Loucy (cell line): ENCODE data around the gene SMC6.

Experiments
- H2AFZ ChIP-seq: fragments of 200-600 bp; sonication (generic); 2 replicates; pipeline ENCODE4 v1.6.0; 2016; ENCODE audit warnings: antibody characterized with exemption, mild to moderate bottlenecking, low read length, moderate library complexity
- H3F3A ChIP-seq: fragments of 200-600 bp; 2 replicates; pipeline ENCODE4 v1.6.0; 2016; ENCODE audit warnings: antibody characterized with exemption, low read depth, mild to moderate bottlenecking
- H3K27me3 ChIP-seq: fragments of 200-600 bp; sonication (generic); 2 replicates; pipeline ENCODE4 v1.6.1; 2014; ENCODE audit warnings: low read length, mild to moderate bottlenecking; ENCODE audit not compliant: insufficient read depth, poor library complexity, severe bottlenecking
- H3K36me3 ChIP-seq: fragments of 200-600 bp; sonication (generic); 2 replicates; pipeline ENCODE4 v1.6.1; 2016; ENCODE audit warnings: low read length; ENCODE audit not compliant: insufficient read depth
- H3K4me1 ChIP-seq: fragments of 200-600 bp; sonication (generic); 2 replicates; pipeline ENCODE4 v1.5.1; 2014; ENCODE audit warnings: low read length, mild to moderate bottlenecking; ENCODE audit not compliant: insufficient read depth, poor library complexity, severe bottlenecking
- H3K4me2 ChIP-seq: fragments of 200-600 bp; sonication (generic); 2 replicates; pipeline ENCODE4 v1.6.0; 2014; ENCODE audit warnings: antibody characterized with exemption, low read length, low read depth, mild to moderate bottlenecking; ENCODE audit not compliant: poor library complexity, severe bottlenecking
- H3K4me3 ChIP-seq: fragments of 200-600 bp; sonication (generic); 2 replicates; pipeline ENCODE4 v1.5.1; 2014; ENCODE audit warnings: low read length, mild to moderate bottlenecking, mixed read lengths; ENCODE audit not compliant: poor library complexity, severe bottlenecking
- H3K79me2 ChIP-seq: fragments of 200-600 bp; sonication (generic); 2 replicates; pipeline ENCODE4 v1.6.1; 2014; ENCODE audit warnings: low read length; ENCODE audit not compliant: insufficient read depth
- H3K9ac ChIP-seq: fragments of 200-600 bp; sonication (generic); 2 replicates; pipeline ENCODE4 v1.6.0; 2014; ENCODE audit warnings: mild to moderate bottlenecking, low read depth, low read length, moderate library complexity; ENCODE audit not compliant: poor library complexity, severe bottlenecking
- H3K9me2 ChIP-seq: fragments of 200-600 bp; sonication (generic); replicated peaks from 2 replicates; pipeline ENCODE4 v1.6.1; 2016; ENCODE audit warnings: low read depth, low read length, mixed read lengths
- H3K9me3 ChIP-seq: fragments of 200-600 bp; sonication (generic); 2 replicates; pipeline ENCODE4 v1.6.1; 2014; ENCODE audit warnings: mild to moderate bottlenecking, antibody characterized with exemption, low read length, low read depth; ENCODE audit not compliant: insufficient read depth
- H4K20me1 ChIP-seq: fragments of 200-600 bp; sonication (generic); 2 replicates; pipeline ENCODE4 v1.6.0; 2014; ENCODE audit warnings: antibody characterized with exemption, low read length, mild to moderate bottlenecking; ENCODE audit not compliant: insufficient read depth, poor library complexity, severe bottlenecking
- EZH2phosphoT487 ChIP-seq: fragments of 200-600 bp; IDR thresholded peaks from 2 replicates; pipeline ENCODE4 v1.6.1; 2018; ENCODE audit warnings: antibody characterized with exemption, mild to moderate bottlenecking, moderate library complexity, borderline replicate concordance
- TF ChIP-seq, protein P1 (sequence below): fragments of 200-600 bp; sonication (generic); conservative IDR thresholded peaks from 2 replicates; pipeline ENCODE4 v1.5.1; 2014; ENCODE audit warnings: mild to moderate bottlenecking, antibody characterized with exemption, low read length

SMC6 gene

GRCh38 chr2:17788773-17789172 is 35.2 kb upstream of the SMC6 start:
- no peak overlapping the region for H3K4me3 ChIP-seq
- no peaks in the 10 kb centered on the region for H3K79me2 ChIP-seq
- peaks cover 16% of the 10 kb centered on the region for H3K27me3 ChIP-seq
- peaks cover 20% of the 10 kb centered on the region for H3K4me1 ChIP-seq
- H3K36me3 ChIP-seq = no peaks in the 10 kb centered on the region
- H3K4me2 ChIP-seq = no peak overlapping the region
- TF ChIP-seq, protein P1, sequence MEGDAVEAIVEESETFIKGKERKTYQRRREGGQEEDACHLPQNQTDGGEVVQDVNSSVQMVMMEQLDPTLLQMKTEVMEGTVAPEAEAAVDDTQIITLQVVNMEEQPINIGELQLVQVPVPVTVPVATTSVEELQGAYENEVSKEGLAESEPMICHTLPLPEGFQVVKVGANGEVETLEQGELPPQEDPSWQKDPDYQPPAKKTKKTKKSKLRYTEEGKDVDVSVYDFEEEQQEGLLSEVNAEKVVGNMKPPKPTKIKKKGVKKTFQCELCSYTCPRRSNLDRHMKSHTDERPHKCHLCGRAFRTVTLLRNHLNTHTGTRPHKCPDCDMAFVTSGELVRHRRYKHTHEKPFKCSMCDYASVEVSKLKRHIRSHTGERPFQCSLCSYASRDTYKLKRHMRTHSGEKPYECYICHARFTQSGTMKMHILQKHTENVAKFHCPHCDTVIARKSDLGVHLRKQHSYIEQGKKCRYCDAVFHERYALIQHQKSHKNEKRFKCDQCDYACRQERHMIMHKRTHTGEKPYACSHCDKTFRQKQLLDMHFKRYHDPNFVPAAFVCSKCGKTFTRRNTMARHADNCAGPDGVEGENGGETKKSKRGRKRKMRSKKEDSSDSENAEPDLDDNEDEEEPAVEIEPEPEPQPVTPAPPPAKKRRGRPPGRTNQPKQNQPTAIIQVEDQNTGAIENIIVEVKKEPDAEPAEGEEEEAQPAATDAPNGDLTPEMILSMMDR = no peak
- no peak for TF ChIP-seq EZH2phosphoT487
- no peaks in the 10 kb centered on the region for H3K9me2 ChIP-seq
- H2AFZ ChIP-seq = no peak overlapping the region
- no peak overlapping the region for H3K9ac ChIP-seq
- peaks cover 7% of the 10 kb centered on the region; the same call in 1 of the 2 replicates for H3F3A ChIP-seq
- no peaks in the 10 kb centered on the region for H3K9me3 ChIP-seq
- H4K20me1 ChIP-seq = no peaks in the 10 kb centered on the region

DNA sequence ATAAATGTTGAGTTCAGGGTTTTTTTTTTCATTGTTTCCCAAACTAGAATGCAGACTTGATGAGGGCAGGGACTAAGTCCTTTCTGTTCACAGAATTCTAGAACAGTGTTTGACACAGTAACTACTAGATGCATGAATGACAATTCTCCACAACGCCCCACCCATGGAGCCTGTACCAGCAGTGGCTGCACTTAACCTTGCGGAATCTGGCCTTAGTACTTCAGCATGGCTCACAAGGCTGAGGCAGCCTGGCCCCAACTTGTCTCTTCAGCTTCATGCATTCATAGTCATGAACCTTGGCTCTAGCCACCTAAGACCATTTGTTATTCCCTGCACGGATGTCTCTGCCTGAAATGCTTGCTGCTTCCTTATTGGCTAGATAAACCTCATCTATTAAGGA is 33.1 kb upstream of the SMC6 start:
- Histone ChIP-seq H3F3A (no peaks in the 10 kb centered on the region), H3K27me3 (peaks cover 16% of the 10 kb centered on the region), H3K4me2 (no peak overlapping the region), H4K20me1 (no peaks in the 10 kb centered on the region), H3K79me2 (no peaks in the 10 kb centered on the region), H3K9me3 (no peaks in the 10 kb centered on the region), H3K4me3 (no peak overlapping the region), H3K9ac (no peak overlapping the region), H3K9me2 (no peaks in the 10 kb centered on the region), H2AFZ (no peak overlapping the region), H3K36me3 (no peaks in the 10 kb centered on the region), H3K4me1 (peaks cover 8% of the 10 kb centered on the region)
- TF ChIP-seq, protein P1 = no peak
- no peak for TF ChIP-seq EZH2phosphoT487

- H3K36me3 ChIP-seq = peaks cover 26% of the 10 kb centered on the region; the same call in 1 of the 2 replicates
- no peaks in the 10 kb centered on the region for H3F3A ChIP-seq
- H3K9ac ChIP-seq = no peak overlapping the region
- H3K4me2 ChIP-seq = no peak overlapping the region
- TF ChIP-seq, protein P1 = no peak
- no peak for TF ChIP-seq EZH2phosphoT487
- no peaks in the 10 kb centered on the region for H3K4me1 ChIP-seq
- H3K9me2 ChIP-seq = no peaks in the 10 kb centered on the region
- no peaks in the 10 kb centered on the region for H3K79me2 ChIP-seq
- no peaks in the 10 kb centered on the region for H4K20me1 ChIP-seq
- no peaks in the 10 kb centered on the region for H3K27me3 ChIP-seq
- no peaks in the 10 kb centered on the region for H3K9me3 ChIP-seq
- H2AFZ ChIP-seq = no peak overlapping the region
- H3K4me3 ChIP-seq = no peak overlapping the region
Observed at GRCh38 chr2:17781482-17781881, 27.9 kb upstream of the SMC6 start.
